Measurements from ENCODE around the gene TNXB. TPM values are rescaled to one million over a fixed set of nuclear protein-coding genes. Genes with fewer than 3 reads are reported as not detected.

Gene TNXB
- total and polyA plus RNA-seq, 2 of the 4 experiments (the other 2 are of a cell fraction) = 0.05 TPM; not detected in 1

GRCh38 chr6:32114796-32115195 is 5.7 kb upstream of the TNXB start:
- peak; percentile 33 for ATAC-seq (ENCODE audit: low read depth)
- peaks cover 23% of the 10 kb centered on the region for H3K4me1 ChIP-seq (ENCODE audit: control insufficient read depth, insufficient read depth, low read length)
- H2AFZ ChIP-seq (replicated peaks; ENCODE audit: low read length, poor library complexity) = peak overlapping the region; percentile 71
- H3K56ac ChIP-seq (ENCODE audit: extremely low read depth, insufficient read depth, low read length) = no peak overlapping the region; the same call in 1 of the 2 replicates
- H2BK15ac ChIP-seq (ENCODE audit: low read depth, low read length) = peak overlapping the region; percentile 84; the same call in 2 of the 3 replicates
- peak overlapping the region; percentile 96 for H3K23ac ChIP-seq (ENCODE audit: low read depth, low read length)
- peak overlapping the region; percentile 36 for H3K18ac ChIP-seq (ENCODE audit: low read depth, low read length)
- H3K9me1 ChIP-seq (ENCODE audit: insufficient read depth, low read length) = peaks cover 9% of the 10 kb centered on the region
- intact Hi-C loops (cut with micrococcal nuclease) = loop anchor here (2.0 to 5.0 kb wide), 5 partner anchors 63 to 298 kb away; partner anchors contain the start of genes AGPAT1, NELFE, RNF5 and SKIC2
- CTCF ChIA-PET = interaction anchor here (0.7 to 1.3 kb wide), 5 partner anchors 12 to 63 kb away, joined by 3 to 4 read pairs (median 4); no protein-coding TSS in a partner anchor
- H4K91ac ChIP-seq (ENCODE audit: insufficient read depth, low read depth, low read length) = peak overlapping the region; percentile 91
- H3K4me2 ChIP-seq (ENCODE audit: low read depth, low read length) = peak overlapping the region; percentile 61
- H3K14ac ChIP-seq (replicated peaks; ENCODE audit: low read depth, low read length) = peak overlapping the region; percentile 60
- H3K9me3 ChIP-seq (ENCODE audit: control insufficient read depth, insufficient read depth, low read length) = no peaks in the 10 kb centered on the region
- BruUV-seq (replicated peaks) = no TSS peak
- peak overlapping the region; percentile 4 to 44; a peak in 2 of 4 replicates for H4K8ac ChIP-seq (ENCODE audit: low read depth in 2 of 2, low read length in 2 of 2)
- H2AK9ac ChIP-seq (replicated peaks; ENCODE audit: low read depth, low read length, poor library complexity) = peak overlapping the region; percentile 89
- peak overlapping the region; percentile 39; the same call in 1 of the 2 replicates for H4K5ac ChIP-seq (ENCODE audit: low read depth, low read length)
- peaks cover 28% of the 10 kb centered on the region for H3K36me3 ChIP-seq (ENCODE audit: control insufficient read depth, insufficient read depth, low read length)
- H3K27me3 ChIP-seq (ENCODE audit: control insufficient read depth, insufficient read depth, low read length) = peaks cover 1% of the 10 kb centered on the region; the same call in 1 of the 2 replicates
- H2BK120ac ChIP-seq (ENCODE audit: low read depth, low read length) = peak overlapping the region; percentile 95
- in situ Hi-C loops (cut with MboI; ENCODE audit: low sequenced_read_pairs) = loop anchor here (5.0 to 10.0 kb wide), 3 partner anchors 43 to 140 kb away; partner anchors contain the start of genes DXO, GPSM3 and PBX2
- 100% methylated on average over 2 of the region's 8 CpGs; no CpG with 5 or more reads in 1 of the 2 experiments for WGBS, 2 experiments (ENCODE audit: extremely low coverage in 2 of 2, insufficient read length in 1 of 2)
- peak overlapping the region; percentile 89 for H3K4ac ChIP-seq (ENCODE audit: low read depth, low read length)
- peaks cover 0 to 9% of the 10 kb centered on the region in 2 experiments; a peak in 1 of 4 replicates for H3K79me1 ChIP-seq (ENCODE audit: low read depth in 1 of 2, low read length in 2 of 2)
- peak; percentile 73 for DNase-seq
- dilution Hi-C loops (cut with HindIII; ENCODE audit: low sequenced_read_pairs, unreplicated experiment) = no loop called here
- H3K9ac ChIP-seq (ENCODE audit: low read depth, low read length) = no peak overlapping the region
- POLR2A ChIA-PET (ENCODE audit: unreplicated experiment) = interaction anchor here (0.7 kb wide), 1 partner anchor 21 kb away, joined by 3 read pairs; no protein-coding TSS in a partner anchor
- peak overlapping the region; percentile 88 for H2BK20ac ChIP-seq (ENCODE audit: low read depth, low read length)
- peak overlapping the region; percentile 52 for H2AK5ac ChIP-seq (ENCODE audit: low read depth, low read length)
- H2BK5ac ChIP-seq (ENCODE audit: low read depth, low read length, poor library complexity, severe bottlenecking) = peak overlapping the region; percentile 72
- peaks cover 4% of the 10 kb centered on the region; the same call in 1 of the 2 replicates for H4K20me1 ChIP-seq (ENCODE audit: insufficient read depth, low read length)
- H3K4me3 ChIP-seq (ENCODE audit: insufficient read depth, low read depth, low read length) = no peak overlapping the region
- TF ChIP-seq BHLHE40 (IDR thresholded peaks at IDR 0.05; ENCODE audit: low read depth, low read length) (peak; percentile 47; the same call in 1 of the 2 replicates), FOS (IDR thresholded peaks at IDR 0.05; ENCODE audit: low read depth, low read length) (peak; percentile 43; the same call in 1 of the 2 replicates), SMC3 (IDR thresholded peaks at IDR 0.05; ENCODE audit: low read depth, low read length) (peak; percentile 21; the same call in 1 of the 2 replicates), MAZ (IDR thresholded peaks at IDR 0.05; ENCODE audit: borderline replicate concordance, low read depth, low read length) (peak; percentile 86), USF2 (IDR thresholded peaks at IDR 0.05; ENCODE audit: low read depth, low read length) (no peak), NFE2L2 (IDR thresholded peaks at IDR 0.05; ENCODE audit: low read depth, low read length) (no peak)
- peak overlapping the region; percentile 73 for H3K27ac ChIP-seq (ENCODE audit: insufficient read depth, low read length)
